HG03139 (cell line): ENCODE results near the gene NCOR2.
"Not testable (repeated sequence)": the region's sequence is repeated elsewhere in the genome, so short reads cannot be mapped to it uniquely, and the experiment has no call there.

Source experiments
- ATAC-seq: cut with Tn5 transposase; IDR thresholded peaks from one replicate; pipeline ENCODE4 v1.9.1; 2021; ENCODE audit not compliant: unreplicated experiment

The NCOR2 gene

GRCh38 chr12:124601706-124602105 lies 34.3 kb upstream of the NCOR2 start:
- no peak for ATAC-seq

GRCh38 chr12:124599074-124599999 lies 31.9 kb upstream of the NCOR2 start:
- no peak for ATAC-seq

GRCh38 chr12:124597041-124597440 lies 29.6 kb upstream of the NCOR2 start:
- no peak for ATAC-seq

GRCh38 chr12:124595444-124595843 lies 28.0 kb upstream of the NCOR2 start:
- no peak for ATAC-seq

- no peak for ATAC-seq
These were observed 27.4 kb upstream of the NCOR2 start for GRCh38 chr12:124594851-124595250.

GRCh38 chr12:124593851-124594401 lies 26.5 kb upstream of the NCOR2 start:
- no peak for ATAC-seq

GRCh38 chr12:124593176-124593575 lies 25.8 kb upstream of the NCOR2 start:
- ATAC-seq: no peak

GRCh38 chr12:124592481-124593160 lies 25.2 kb upstream of the NCOR2 start:
- ATAC-seq: peak; percentile 47

GRCh38 chr12:124592050-124592449 lies 24.6 kb upstream of the NCOR2 start:
- no peak for ATAC-seq

- no peak for ATAC-seq
These were observed 23.0 kb upstream of the NCOR2 start for GRCh38 chr12:124590447-124590846.

GRCh38 chr12:124588751-124589267 lies 21.4 kb upstream of the NCOR2 start:
- no peak for ATAC-seq

- no peak for ATAC-seq
These were observed 20.7 kb upstream of the NCOR2 start for GRCh38 chr12:124588018-124588634.

- no peak for ATAC-seq
These were observed 19.3 kb upstream of the NCOR2 start for GRCh38 chr12:124586756-124587155.

- ATAC-seq: not testable (repeated sequence)
These were observed 17.1 kb upstream of the NCOR2 start for GRCh38 chr12:124584494-124584893.

- ATAC-seq: no peak
These were observed 16.4 kb upstream of the NCOR2 start for GRCh38 chr12:124583854-124584253.

GRCh38 chr12:124582108-124582424 lies 14.7 kb upstream of the NCOR2 start:
- ATAC-seq: no peak

GRCh38 chr12:124581307-124582107 lies 14.1 kb upstream of the NCOR2 start:
- no peak for ATAC-seq

GRCh38 chr12:124579921-124580517 lies 12.6 kb upstream of the NCOR2 start:
- no peak for ATAC-seq

GRCh38 chr12:124578854-124579253 lies 11.4 kb upstream of the NCOR2 start:
- no peak for ATAC-seq

- ATAC-seq: no peak
These were observed 11.0 kb upstream of the NCOR2 start for GRCh38 chr12:124578445-124578844.
